AG08396 (cell line): ENCODE results near the gene YJU2.
"Not testable (repeated sequence)": the region's sequence is repeated elsewhere in the genome, so short reads cannot be mapped to it uniquely, and the experiment has no call there.

Experiments used
- DNase-seq: peaks from one replicate; pipeline ENCODE4 v3.0.0; 2012; ENCODE audit warnings: low spot score, mixed read lengths

The YJU2 gene

GRCh38 chr19:4228765-4229178 lies 18.1 kb upstream of the YJU2 start:
- no peak for DNase-seq

DNA sequence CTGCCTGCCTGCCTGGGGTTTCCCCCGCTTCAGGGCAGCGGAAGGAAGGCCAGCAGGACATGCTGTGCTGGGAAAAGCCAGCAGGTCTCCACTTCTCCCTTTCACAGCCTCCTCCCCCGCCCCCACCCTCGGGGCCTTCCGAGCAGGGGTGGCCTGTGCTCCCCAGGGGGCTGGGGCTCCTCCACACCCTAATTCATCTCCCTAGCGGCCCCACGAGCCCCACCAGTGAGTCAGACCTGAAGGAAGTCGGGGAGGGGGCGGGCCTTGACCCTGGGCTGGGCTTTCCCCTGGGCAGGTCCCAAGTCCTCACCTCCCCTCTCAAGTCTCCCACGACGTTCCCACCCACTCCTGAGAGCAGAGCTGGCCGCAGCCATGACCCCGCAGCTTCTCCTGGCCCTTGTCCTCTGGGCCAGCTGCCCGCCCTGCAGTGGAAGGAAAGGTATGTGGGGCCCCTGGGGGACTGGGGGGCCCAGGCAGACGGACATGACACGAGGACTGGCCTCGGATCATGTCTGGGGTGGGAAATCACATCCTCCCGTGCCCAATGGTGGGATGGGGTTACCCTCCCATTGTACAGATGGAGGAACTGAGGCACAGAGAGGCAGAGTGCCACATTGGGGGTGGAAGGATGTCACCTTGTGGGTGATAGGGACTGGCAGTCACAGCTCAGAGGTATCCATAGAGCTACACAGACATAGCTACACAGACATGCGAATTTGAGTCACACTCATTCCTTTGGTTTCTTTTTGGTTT lies 17.5 kb upstream of the YJU2 start, which contains the start of gene EBI3:
EBI3 (plus strand) TSS at position 345 of the 753 bp plus-strand sequence; CDS start at position 373, 28 bp downstream.
- DNase-seq: no peak

- DNase-seq: not testable (repeated sequence)
Measured at GRCh38 chr19:4230237-4230636, 16.6 kb upstream of the YJU2 start.

- DNase-seq: not testable (repeated sequence)
Measured at GRCh38 chr19:4231521-4231920, 15.4 kb upstream of the YJU2 start.

DNA sequence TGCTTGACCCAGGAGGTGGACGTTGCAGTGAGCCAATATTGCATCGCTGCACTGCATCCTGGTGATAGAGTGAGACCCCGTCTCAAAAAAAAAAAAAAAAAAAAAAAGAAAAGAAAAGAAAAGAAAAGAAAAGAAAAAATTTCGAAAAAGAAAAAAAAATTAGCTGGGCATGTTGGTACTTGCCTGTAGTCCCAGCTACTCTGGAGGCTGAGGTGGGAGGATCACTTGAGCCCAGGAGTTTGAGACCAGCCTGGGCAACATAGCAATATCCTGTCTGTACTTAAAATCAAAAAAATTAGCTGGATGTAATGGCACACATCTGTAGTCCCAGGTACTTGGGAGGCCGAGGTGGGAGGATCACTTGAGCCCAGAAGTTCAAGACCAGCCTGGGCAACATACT lies 14.7 kb upstream of the YJU2 start:
- DNase-seq: not testable (repeated sequence)

- DNase-seq: no peak
Measured at GRCh38 chr19:4232614-4233281, 14.1 kb upstream of the YJU2 start.

DNA sequence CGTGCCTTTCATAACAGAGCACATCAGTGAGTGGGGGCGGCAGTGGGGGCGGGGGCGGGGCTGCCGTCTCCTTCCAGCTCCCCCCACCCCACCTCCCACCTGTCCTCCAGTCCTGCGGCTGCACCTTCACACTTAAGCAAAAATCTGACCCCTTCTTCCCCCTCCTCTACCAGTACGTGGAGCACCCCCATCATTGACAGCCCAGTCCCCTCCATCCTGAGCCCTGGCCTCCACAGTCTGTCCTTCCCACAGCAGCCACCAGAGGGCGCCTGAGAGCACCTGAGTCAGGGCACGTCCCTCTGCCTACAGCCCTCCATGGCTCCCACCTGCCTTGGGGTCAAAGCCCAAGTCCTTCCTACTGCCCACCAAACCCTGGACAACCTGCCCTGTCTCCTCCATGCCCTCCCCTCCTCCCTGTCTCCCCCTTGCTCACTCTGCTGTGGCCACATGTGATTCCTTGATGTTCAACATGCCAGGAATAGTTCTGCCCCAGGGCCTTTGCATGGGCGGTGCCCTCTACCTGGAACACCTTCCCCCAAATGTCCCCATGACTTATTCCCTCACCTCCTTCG lies 13.5 kb upstream of the YJU2 start:
- no peak for DNase-seq

DNA sequence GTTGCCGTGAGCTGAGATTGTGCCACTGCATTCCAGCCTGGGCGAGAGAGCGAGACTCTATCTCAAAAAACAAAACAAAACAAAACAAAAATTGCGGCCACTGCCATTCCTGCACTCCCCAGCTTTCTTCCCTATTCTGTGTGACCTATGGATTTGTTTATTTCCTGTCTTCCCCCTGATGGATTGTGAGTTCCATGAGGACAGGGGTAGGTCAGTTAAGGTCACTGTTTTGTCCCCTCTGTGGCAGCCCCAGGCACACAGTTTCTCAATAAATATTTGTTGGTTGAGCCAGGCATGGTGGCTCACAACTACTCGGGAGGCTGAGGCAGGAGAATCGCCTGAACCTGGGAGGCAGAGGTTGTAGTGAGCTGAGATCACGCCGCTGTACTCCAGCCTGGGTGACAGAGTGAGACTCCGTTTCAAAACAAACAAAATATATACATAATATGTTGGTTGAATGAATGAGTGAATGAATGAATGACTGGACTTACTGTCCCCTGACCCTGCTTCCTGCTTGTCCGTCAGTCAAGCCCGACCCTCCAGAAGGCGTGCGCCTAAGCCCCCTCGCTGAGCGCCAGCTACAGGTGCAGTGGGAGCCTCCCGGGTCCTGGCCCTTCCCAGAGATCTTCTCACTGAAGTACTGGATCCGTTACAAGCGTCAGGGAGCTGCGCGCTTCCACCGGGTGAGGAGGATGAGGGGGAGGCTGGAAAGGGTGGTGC lies 12.6 kb upstream of the YJU2 start:
- no peak for DNase-seq

GRCh38 chr19:4234862-4235201 lies 12.0 kb upstream of the YJU2 start:
- no peak for DNase-seq

- DNase-seq: not testable (repeated sequence)
Measured at GRCh38 chr19:4237510-4237909, 9.4 kb upstream of the YJU2 start.

DNA sequence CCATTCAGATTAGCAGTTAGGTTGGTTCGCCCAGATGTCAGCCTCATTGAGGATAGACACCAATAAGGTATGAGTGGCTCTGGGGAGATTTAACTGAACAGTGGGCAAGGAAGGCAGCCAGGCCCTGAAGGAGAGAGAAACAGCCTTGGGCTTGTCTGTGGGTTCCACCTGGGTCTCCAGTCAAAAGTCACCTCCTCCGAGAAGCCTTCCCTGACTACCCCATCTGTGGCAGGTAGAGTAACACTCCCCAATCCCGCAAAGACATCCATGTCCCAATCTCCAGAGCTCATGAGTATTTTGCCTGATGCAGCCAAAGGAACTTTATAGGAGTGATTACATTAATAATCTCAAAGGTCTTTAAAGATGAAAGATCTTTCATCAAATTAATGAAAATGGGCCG lies 8.0 kb upstream of the YJU2 start:
- DNase-seq: no peak

GRCh38 chr19:4241824-4242430 lies 5.0 kb upstream of the YJU2 start:
- no peak for DNase-seq

DNA sequence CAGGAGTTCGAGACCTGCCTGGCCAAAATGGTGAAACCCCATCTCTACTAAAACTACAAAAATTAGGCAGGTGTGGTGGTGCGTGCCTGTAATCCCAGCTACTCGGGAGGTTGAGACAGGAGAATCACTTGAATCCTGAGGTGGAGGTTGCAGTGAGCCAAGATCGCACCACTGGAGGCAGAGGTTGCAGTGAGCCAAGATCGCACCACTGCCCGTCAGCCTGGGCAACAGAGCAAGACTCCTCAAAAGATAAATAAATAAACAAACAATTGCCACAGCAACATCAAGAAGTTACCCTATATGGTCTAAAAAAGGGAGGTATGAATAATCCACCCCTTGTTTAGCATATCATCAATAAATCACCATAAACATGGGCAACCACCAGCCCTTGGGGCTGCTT lies 942 bp upstream of the YJU2 start:
- DNase-seq: not testable (repeated sequence)

GRCh38 chr19:4256563-4256962 lies 9.7 kb downstream of the YJU2 start:
- no peak for DNase-seq

DNA sequence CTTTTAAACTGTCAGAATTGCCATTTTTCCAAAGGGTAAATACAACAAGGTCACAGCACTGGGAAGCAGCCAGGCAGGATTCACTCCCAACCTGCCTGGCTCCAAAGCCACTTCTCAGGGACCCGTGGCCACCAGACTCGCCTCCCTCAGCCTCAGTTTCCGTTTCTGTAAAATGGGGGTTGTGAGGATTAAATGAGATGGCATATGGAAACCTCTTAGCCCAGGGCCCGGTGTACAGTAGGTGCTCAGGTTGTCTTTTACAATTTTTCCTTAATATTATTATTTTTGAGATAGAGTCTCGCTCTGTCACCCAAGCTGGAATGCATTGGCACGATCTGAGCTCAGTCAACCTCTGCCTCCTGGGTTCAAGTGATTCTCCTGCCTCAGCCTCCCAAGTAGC lies 10.1 kb downstream of the YJU2 start:
- DNase-seq: no peak

DNA sequence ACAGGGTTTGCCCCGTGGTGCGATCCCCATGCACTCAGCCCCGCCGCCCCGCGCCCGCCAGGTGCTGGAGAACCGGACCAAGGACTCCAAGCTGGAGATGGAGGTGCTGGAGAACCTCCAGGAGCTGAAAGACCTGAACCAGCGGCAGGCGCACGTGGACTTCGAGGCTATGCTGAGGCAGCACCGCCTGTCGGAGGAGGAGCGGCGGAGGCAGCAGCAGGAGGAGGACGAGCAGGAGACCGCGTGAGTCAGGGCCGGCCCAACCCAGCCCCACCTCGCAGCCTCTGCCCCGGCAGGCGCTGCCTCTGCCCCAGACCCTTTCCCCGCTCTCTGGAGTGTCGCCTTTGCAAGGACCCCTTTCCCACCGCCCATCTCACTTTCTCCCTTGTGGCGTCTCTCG lies 11.3 kb downstream of the YJU2 start:
- DNase-seq: no peak

DNA sequence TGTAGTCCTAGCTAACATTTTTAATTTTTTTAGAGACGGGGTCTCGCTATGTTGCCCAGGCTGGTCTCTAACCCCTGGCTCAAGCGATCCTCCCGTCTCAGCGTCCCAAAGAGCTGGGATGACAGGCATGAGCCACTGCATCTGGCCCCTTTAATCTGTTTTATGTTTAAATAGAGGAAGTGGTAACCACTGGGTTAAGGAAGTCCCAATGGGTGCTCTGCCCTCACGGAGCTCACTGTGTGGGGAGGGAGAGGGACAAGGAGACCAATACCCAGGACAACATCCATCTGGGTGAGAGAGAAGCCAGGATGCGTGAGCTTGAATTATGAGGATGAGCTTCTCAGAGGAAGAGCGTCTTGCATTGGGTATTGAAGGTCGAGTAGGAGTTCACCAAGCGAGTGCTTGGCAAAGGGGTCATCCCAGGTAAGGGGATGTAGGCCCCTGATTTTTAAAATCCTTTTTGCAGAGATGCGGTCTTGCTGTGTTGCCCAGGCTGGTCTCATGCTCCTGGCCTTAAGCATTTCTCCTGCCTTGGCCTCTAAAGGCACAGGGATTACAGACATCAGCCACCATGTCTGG lies 13.8 kb downstream of the YJU2 start:
- peak; percentile 3 for DNase-seq

GRCh38 chr19:4264812-4265211 lies 17.9 kb downstream of the YJU2 start:
- no peak for DNase-seq

DNA sequence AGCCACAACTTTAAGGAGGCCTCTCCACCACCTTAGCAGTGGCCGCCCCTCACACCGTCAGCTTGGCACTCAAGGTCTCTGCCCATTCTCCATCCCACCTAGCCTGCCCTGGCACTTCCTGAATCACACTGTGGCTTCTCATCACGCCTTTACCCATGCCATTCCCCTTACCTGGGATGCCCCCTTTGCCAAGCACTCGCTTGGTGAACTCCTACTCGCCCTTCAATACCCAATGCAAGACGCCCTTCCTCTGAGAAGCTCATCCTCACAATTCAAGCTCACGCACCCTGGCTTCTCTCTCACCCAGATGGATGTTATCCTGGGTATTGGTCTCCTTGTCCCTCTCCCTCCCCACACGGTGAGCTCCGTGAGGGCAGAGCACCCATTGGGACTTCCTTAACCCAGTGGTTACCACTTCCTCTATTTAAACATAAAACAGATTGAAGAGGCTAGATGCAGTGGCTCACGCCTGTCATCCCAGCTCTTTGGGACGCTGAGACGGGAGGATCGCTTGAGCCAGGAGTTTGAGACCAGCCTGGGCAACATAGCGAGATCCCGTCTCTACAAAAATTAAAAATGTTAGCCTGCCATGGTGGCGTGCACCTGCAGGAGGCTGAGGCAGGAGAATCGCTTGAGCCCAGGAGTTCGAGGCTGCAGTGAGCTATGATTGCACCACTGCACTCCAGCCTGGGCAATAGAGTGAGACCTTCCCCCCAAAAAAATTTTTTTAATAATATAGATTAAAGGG lies 19.5 kb downstream of the YJU2 start:
- DNase-seq: peak; percentile 3

DNA sequence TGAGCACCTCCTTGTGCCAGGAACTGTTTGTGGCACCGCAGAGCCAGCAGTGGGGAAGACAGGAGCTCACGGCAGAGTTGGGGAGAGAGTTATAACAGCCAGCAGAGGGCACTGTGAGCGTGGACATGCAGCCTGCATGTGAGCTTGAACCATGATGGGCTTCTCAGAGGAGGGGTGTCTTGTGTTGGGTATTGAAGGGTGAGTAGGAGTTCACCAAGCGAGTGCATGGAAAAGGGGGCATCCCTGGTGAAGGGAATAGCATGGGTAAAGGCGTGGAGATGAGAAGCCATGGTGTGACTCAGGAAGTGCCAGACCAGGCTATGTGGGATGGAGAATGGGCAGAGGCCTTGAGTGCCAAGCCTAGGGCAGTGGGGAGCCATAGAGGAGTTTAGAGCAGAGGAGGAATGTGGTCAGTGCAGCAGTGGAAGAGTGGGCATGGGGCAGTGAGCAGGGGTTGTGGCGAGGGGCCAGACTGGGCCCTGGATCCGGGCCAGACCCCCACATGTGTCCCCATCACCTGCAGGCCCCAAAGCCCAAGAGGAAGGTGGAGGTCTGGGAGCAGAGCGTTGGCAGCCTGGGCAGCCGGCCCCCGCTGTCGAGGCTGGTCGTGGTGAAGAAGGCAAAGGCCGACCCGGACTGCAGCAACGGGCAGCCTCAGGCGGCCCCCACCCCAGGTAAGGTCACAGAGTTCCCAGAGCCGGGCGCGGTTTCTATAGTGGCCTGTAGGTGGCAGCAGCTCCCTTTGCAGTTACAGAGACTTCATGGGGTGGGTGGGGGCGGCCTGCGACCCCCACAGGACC lies 20.4 kb downstream of the YJU2 start:
- peak; percentile 73 for DNase-seq
